Stomach (tissue), 4 donors: ENCODE results near the gene NCOA4.

ENCODE experiments used
- POLR2A ChIP-seq, 4 donors: fragments of 450-650 bp; IDR thresholded peaks; one replicate each; pipeline ENCODE4 v1.6.1; 2016; ENCODE audit warnings: antibody characterized with exemption in 4 of 4, control low read depth in 2 of 4, mild to moderate bottlenecking in 1 of 4, moderate library complexity in 1 of 4
- POLR2AphosphoS5 ChIP-seq, 3 donors: sonication (generic); formaldehyde crosslinking; IDR thresholded peaks; one replicate each; pipeline ENCODE4 v1.6.1; 2016; ENCODE audit warnings: antibody characterized with exemption in 3 of 3
- TF ChIP-seq, protein P1 (sequence below), 7 experiments: fragments of 450-650 bp in 4 of 7; fragments of 200-600 bp in 3 of 7; sonication (generic) in 3 of 7; IDR thresholded peaks; one replicate each; pipeline ENCODE4 v1.5.1; 2016 to 2019; ENCODE audit warnings: antibody characterized with exemption in 7 of 7, control low read depth in 2 of 7, mild to moderate bottlenecking in 1 of 7

DNA sequence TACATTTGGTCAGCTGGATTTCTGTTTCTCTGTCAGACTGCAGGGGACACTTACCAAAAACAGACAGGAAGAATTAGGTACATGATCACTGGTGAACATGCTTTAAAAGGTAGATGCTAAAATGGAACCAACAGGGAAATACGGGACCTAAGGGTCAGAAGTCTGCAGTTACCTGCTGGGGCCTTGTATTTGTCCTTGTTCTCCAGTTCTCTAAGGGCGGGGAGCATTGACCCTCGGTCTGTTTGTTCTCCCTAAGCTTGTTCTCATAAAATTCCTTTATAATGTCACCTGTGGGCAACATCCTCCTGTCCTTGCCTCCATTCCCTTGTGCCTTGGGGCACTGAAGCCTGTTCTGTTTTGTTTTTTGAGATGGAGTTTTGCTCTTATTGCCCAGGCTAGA is 45.4 kb upstream of the NCOA4 start:
- TF ChIP-seq, protein P1, sequence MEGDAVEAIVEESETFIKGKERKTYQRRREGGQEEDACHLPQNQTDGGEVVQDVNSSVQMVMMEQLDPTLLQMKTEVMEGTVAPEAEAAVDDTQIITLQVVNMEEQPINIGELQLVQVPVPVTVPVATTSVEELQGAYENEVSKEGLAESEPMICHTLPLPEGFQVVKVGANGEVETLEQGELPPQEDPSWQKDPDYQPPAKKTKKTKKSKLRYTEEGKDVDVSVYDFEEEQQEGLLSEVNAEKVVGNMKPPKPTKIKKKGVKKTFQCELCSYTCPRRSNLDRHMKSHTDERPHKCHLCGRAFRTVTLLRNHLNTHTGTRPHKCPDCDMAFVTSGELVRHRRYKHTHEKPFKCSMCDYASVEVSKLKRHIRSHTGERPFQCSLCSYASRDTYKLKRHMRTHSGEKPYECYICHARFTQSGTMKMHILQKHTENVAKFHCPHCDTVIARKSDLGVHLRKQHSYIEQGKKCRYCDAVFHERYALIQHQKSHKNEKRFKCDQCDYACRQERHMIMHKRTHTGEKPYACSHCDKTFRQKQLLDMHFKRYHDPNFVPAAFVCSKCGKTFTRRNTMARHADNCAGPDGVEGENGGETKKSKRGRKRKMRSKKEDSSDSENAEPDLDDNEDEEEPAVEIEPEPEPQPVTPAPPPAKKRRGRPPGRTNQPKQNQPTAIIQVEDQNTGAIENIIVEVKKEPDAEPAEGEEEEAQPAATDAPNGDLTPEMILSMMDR (IDR thresholded peaks at IDR 0.05): no peak
- no peak for TF ChIP-seq POLR2AphosphoS5 (IDR thresholded peaks at IDR 0.05)
- TF ChIP-seq POLR2A (IDR thresholded peaks at IDR 0.05): no peak
